Tongue (tissue), 2 donors: ENCODE data around the gene SUSD3. TPM values are rescaled to one million over a fixed set of nuclear protein-coding genes. Genes with fewer than 3 reads are reported as not detected.
"Not testable (repeated sequence)": the region's sequence is repeated elsewhere in the genome, so short reads cannot be mapped to it uniquely, and the experiment has no call there.

Source experiments
- DNase-seq: peaks from one replicate; pipeline ENCODE4 v3.0.0-alpha.2; 2015
- total RNA-seq: library from RNA; depleted of rRNA; stranded (reverse); fragments of >200 nt; gene quantifications from one replicate; pipeline ENCODE4 v1.2.3, GENCODE V29; 2014

SUSD3 gene
- total RNA-seq = 3.7 TPM

DNA sequence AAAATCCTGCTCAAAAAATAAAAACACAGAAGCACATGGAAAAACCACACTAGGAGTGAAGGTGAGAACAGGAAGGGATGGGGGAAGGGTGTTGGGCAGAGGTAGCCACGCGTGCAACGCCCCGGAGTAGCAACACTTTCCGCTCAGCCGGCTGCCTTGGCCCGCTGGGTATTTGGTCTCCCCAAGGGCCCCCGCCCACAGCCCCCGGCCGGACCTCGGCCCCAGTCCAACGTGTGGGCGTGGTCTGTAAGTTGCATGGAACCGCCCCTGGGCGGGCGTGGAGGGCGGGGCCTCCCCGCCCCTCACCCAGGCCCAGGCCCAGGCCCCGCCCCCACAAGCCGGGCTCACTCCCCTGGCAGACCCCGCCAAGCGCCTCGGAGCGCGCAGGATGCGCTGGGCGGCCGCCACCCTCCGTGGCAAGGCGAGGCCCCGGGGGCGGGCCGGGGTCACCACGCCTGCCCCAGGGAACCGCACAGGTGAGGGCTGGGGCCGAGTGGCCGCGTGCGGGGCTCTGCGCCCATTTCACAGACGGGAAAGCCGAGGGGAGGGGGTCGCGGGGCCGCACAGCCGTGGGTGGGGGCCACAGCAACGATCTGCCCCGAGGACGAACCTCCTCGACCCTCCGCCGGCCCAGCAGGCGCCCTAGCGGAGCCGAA is at the start of gene SUSD3:
SUSD3 (plus strand) TSS at position 347 of the 656 bp plus-strand sequence; CDS start at position 389, 42 bp downstream.
- peak; percentile 70 for DNase-seq

- no peak for DNase-seq
Measured at GRCh38 chr9:93009337-93010015, 49.0 kb upstream of the SUSD3 start.

- DNase-seq = no peak
Measured at GRCh38 chr9:93010056-93010455, 48.4 kb upstream of the SUSD3 start.

- peak; percentile 23 for DNase-seq
Measured at GRCh38 chr9:93010704-93011103, 47.8 kb upstream of the SUSD3 start.

GRCh38 chr9:93011114-93011513 is 47.4 kb upstream of the SUSD3 start:
- DNase-seq = no peak

DNA sequence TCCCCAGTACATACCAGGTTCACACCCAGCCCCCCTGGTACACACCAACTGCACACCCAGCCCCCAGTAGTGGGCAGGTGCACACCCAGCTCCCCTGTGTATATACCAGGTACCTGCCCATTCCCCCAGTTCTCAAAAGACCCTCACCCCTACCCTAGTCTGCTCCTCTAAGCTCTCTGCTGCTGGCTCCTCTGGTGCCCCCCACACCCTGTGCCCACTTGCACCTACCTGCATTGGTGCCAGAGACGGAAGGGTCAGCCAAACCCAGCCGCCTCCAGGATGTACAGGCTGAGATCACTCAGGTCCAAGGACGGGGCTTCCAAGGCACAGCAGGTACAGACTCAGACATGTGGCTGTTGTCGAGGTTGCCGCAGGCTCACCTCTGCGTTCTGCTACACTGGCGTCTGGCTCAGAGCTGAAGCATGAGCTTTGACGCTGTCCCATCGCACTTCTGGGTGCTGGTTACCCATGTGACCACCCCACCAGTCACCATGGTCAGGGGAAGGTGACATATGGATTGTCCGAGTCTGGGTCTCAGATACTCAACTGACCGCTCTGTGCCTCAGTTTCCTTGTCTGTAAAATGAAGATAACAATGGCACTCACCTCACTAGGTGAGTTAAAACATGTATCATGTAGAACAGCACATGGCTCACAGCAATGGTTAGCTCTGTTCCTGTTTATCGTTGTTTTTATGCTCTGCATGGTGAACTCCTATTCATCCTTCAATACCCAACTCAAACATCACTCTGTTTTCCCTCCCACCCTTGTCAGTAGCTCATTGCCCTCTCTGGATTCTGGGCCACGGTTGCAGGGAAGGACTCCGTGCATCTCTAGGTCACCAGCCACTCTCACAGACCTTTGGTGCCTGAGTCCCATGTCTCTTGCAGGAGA is 45.3 kb upstream of the SUSD3 start:
- no peak for DNase-seq

DNA sequence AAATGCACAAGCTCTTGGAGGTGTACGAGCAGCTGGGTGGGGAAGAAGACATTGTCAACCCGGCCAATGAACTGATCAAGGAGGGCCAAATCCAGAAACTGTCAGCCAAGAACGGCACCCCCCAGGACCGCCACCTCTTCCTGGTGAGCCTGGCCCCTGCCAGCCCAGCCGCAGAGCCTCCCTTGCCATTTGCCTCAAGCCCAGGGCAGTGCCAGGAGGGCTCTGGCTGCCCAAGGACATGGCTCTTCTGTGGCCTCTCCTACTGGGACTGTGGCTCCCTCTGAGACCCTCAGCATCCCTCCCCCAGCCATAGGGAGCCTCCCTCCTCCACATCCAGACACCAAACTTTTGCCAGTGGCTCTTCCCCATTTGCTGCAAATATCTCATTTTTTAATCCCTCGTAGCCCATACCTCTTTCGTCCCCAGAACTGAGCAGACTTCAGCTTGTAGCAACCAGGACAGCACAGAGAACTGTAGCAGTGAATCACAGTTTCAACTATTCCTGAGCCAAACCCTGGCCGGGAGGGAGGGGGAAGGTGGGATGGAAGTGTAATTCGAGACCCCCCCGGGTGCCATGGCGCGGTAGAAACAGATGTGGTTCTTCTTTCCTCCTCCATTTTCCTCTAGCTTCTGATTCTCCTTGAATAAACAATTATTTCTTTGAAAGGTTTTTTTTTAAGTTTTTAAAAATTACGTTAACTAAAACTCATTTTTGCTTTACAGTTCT is 44.5 kb upstream of the SUSD3 start:
- peak; percentile 36 for DNase-seq

DNA sequence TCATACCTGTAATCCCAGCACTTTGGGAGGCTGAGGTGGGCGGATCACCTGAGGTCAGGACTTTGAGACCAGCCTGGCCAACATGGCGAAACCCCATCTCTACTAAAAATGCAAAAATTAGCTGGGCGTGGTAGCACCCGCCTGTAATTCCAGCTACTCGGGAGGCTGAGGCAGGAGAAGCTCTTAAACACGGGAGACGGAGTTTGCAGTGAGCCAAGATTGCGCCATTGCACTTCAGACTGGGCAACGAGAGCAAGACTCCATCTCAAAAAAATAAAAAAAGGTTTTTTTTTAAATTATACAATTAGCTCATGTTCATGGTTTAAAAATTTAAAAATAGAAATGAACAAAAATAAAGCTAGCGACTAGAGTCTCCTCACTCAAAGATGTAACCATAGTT is 43.3 kb upstream of the SUSD3 start:
- not testable (repeated sequence) for DNase-seq

DNA sequence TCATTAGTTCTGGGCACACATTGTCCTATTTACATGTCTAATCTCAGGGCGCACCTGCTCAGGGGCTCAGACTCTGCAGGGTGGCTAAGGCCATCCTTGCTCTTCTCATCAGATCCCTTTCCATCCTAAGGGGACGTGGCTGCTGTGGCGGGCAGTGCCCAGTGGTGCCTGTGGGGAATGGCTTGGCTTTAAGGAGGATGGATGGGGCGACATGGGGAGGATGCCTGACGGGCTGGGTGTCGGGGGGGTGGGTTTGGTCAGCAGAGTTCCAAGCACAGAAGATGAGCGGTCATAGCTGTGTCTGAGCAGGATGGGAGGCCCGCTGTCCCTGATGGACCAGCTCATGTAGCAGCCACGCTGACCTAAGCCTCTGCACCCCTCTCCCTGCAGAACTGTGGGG is 40.9 kb upstream of the SUSD3 start:
- DNase-seq = no peak

DNA sequence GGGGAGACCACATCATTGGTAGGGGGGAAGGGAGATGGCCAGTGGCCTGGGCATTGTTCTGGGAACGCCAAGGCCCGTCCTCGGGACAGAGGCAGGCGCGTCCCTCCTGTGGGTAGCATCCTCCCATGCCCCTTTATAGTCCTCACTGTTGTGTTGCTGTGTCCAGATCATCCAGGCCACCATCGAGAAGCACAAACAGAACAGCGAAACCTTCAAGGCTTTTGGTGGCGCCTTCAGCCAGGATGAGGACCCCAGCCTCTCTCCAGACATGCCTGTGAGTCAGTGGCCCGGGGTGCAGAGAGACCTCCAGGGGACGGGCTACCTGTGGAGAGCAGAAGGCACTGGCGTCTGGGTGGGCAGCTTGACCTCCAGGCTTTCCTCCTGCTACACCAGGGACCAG is 38.4 kb upstream of the SUSD3 start:
- no peak for DNase-seq

GRCh38 chr9:93020771-93021670 is 37.5 kb upstream of the SUSD3 start:
- DNase-seq = no peak

DNA sequence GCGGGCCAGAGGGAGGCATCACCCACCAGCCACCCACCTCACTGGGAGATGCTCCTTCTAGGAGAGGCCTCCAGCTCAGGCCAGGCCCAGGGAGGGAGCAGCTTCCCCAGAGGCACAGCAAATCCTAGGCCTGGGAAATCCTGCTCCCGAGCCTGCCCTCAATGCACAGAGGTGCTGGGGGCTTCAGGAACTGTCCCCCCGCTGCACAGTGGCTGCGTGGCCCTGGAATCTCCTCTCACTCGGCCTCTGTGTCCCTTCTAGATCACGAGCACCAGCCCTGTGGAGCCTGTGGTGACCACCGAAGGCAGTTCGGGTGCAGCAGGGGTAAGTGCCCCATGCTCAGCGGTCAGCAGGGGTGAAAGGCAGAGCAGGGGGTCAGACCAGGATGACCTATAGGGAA is 36.4 kb upstream of the SUSD3 start:
- no peak for DNase-seq

- no peak for DNase-seq
Measured at GRCh38 chr9:93022721-93023520, 35.6 kb upstream of the SUSD3 start.

DNA sequence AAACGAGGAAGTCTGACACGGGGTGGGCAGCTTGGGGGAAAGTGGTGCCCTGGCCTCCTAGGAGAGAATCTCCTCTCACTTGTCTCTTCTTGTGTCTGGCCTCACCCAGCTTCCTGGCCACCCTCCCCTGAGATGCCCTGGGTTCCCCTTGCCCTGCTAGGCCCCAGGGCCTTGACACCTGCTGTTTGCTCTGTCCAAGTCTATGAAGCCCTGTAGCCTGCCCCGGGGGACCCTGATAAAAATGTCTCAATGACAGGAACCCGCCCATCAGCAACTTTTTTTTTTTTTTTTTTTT is 35.0 kb upstream of the SUSD3 start:
- no peak for DNase-seq

DNA sequence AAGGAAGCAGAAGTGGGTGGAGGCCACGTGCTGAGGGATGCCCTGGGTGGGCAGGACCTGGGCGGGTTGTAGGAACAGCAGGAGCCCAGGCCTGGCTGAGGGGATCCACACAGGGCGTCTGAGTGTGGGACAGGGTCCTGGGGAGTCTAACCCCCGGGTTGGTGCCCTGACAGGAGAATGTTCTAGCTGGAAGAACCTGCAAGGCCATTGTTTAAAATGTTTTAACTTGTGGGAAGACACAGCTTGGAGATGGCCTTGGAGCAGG is 33.9 kb upstream of the SUSD3 start:
- no peak for DNase-seq

DNA sequence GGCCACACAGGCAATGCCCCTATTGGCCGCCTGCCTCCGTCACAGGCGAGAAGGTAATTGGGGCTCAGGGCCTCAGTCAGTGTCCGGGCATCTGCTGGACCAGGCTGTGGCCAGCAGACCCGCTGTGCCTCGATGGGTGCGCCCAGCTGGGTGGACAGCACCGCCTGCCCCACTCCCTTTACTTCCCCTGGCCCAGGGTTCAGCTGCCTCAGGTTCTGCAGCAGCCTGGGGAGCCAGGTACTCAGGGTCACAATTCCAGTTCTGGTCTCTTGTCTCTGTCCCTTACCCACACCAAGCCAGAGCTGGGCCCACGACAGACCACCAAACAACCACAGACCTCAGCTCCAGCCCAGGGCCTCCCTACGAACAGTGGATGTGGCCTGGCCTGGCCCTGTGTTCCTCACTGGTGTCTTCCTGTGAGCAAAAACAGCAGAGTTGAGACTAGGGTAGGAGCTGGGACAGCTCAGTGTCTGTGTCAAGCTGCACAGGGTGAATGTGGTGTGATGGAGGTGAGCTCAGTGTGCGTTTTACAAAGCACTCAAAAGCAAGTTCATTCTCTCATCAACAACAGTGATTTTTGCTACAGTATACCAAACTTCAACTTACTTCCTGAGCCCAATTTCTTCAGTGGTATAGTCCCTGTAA is 33.4 kb upstream of the SUSD3 start:
- DNase-seq = no peak

DNA sequence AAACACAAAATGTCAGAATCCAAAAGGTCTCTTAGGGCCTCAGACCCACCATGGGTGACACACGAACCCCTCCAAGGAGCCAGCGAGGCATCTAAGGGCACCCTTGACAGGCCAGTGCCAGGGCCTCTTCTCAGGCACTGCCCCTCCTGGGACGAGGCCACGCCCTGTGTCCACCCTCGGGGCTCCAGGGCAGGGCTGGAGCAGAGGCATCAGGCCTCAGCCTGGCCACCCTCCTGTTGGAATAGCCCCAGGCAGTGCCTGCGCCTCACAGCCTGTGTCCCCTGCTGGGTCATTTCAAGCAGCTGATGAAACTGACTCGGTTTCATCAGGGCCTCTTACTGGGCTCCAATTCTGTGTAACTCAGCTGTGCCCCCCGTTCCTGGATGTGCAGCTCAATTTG is 32.8 kb upstream of the SUSD3 start:
- no peak for DNase-seq

DNA sequence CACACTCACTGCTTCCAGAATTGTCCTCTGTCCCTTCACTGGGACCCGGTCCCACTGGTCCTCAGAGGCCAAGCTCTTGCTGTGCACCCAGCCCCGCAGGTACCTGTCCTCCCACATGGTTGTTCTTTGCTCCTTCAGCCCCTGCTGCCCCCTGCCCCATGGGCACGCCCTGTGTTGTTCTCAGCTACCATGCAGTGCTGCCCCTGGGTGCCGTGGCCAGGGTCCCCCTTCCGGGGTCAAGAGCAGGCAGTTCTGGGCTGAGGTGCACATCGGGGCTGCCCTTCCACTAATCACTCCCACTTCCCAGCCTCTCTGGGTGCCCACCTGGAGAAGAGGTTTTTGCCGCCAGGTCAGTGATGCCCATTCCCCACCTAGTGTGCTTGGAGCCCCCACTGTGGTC is 31.9 kb upstream of the SUSD3 start:
- DNase-seq = no peak

DNA sequence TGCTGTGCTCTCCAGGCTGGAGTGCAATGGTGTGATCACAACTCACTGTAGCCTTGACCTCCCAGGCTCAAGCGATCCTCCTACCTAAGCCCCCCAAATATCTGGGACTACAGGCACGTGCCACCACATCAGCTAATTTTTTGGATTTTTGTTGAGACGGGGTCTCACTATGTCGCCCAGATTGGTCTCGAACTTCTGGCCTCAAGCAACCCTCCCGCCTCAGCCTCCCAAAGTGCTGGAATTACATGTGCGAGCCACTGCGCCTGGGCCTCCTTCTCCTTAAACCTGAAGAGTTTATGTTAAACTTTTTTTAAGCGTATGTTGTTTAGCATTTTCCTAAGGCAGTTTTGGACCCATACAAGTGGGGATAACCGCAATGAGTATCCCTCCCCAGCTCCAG is 30.8 kb upstream of the SUSD3 start:
- no peak for DNase-seq

DNA sequence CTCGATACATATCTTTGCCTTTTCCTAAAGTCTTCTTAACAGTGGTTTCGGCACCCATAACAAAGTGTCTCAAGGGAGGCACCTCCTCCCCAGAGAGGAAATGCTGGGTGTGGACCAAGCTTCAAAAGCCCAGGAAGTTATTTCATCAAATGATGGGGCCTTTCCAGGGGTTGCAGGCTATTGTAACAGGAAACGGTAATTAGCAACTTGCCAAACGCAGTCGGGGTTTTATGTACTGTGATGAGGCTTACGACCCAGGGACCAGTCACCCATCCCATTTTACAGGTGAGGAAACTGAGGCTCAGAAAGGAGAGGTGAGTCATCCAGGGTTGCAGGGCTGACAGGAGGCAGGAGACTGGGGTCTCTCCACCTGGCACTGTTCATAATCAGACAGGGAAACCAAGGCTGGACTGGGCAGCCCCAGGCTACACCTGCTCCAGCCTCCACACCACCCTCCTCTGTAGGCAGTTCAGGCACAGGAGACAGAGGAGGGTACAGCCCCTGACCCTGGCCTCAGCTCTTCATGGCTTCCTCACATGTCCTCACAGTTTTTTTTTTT is 30.0 kb upstream of the SUSD3 start:
- DNase-seq = no peak
